GM12878 (cell line): ENCODE data around the gene GKN1. TPM values are rescaled to one million over a fixed set of nuclear protein-coding genes. Genes with fewer than 3 reads are reported as not detected.

ENCODE experiments used
- ATAC-seq: fragments of 200-7000 bp; cut with Tn5 transposase; 3 replicates; pipeline ENCODE4 v1.9.1; 2020; ENCODE audit warnings: mild to moderate bottlenecking, moderate library complexity
- BruUV-seq: library from RNA; stranded (reverse); fragments of 400-500 nt; replicated peaks from 2 replicates; lab custom pipeline; 2021; lab: Mats Ljungman, UMichigan
- CTCF ChIA-PET: fragments of 300-600 bp; sonication (Branson Sonifier 250); formaldehyde crosslinking; extraction: SDS; loops from one replicate; lab custom pipeline; 2021; ENCODE audit warnings: inconsistent platforms; lab: Yijun Ruan, JAX
- POLR2A ChIA-PET: fragments of 350-600 bp; formaldehyde crosslinking; extraction: SDS; loops from one replicate; lab custom pipeline; 2021; ENCODE audit warnings: inconsistent platforms; lab: Charles Lee
- RAD21 ChIA-PET: fragments of 300-600 bp; sonication (Branson Sonifier 250); formaldehyde crosslinking; loops from one replicate; lab custom pipeline; 2023; ENCODE audit warnings: antibody characterized with exemption; ENCODE audit not compliant: unreplicated experiment; lab: Charles Lee
- SMC1A ChIA-PET: fragments of 300-600 bp; sonication (Branson Sonifier 250); formaldehyde crosslinking; loops from one replicate; lab custom pipeline; 2023; ENCODE audit not compliant: unreplicated experiment, uncharacterized antibody; lab: Charles Lee
- DNase-seq: peaks from one replicate; pipeline ENCODE4 v3.0.0-alpha.2; 2011; ENCODE audit warnings: low read depth, low spot score
- FAIRE-seq: peaks from 3 replicates; lab custom pipeline; 2011; peaks lifted over from hg19 to GRCh38; lab: Jason Lieb, UNC
- H2AFZ ChIP-seq: 2 replicates; pipeline ENCODE4 v1.6.0; 2011; ENCODE audit warnings: low read depth, low read length, control low read depth; ENCODE audit not compliant: control insufficient read depth
- H3K27ac ChIP-seq: 2 replicates; pipeline ENCODE4 v1.5.1; 2011; ENCODE audit warnings: control low read depth; ENCODE audit not compliant: control insufficient read depth, insufficient read depth
- H3K27me3 ChIP-seq, 2 experiments: replicated peaks in 1 of 2; 2 replicates each; pipeline versions ENCODE4 v1.6.0 to v1.6.1; 2011; ENCODE audit warnings: low read length in 1 of 2; ENCODE audit not compliant: control insufficient read depth in 2 of 2, insufficient read depth in 2 of 2
- H3K36me3 ChIP-seq, 2 experiments: 2 replicates each; pipeline ENCODE4 v1.5.1; 2011; ENCODE audit warnings: low read length in 1 of 2; ENCODE audit not compliant: control insufficient read depth in 2 of 2, insufficient read depth in 2 of 2
- H3K4me1 ChIP-seq: 2 replicates; pipeline ENCODE4 v1.6.1; 2011; ENCODE audit warnings: mild to moderate bottlenecking, low read length, moderate library complexity, mixed read lengths; ENCODE audit not compliant: control insufficient read depth, insufficient read depth
- H3K4me2 ChIP-seq: 2 replicates; pipeline ENCODE4 v1.6.0; 2011; ENCODE audit warnings: control low read depth; ENCODE audit not compliant: control insufficient read depth, insufficient read depth
- H3K4me3 ChIP-seq: fragments of 200-600 bp; sonication (generic); 2 replicates; pipeline ENCODE4 v1.5.1; 2016
- H3K79me2 ChIP-seq: 2 replicates; pipeline ENCODE4 v1.6.0; 2011; ENCODE audit warnings: low read length; ENCODE audit not compliant: control insufficient read depth, insufficient read depth
- H3K9ac ChIP-seq: 2 replicates; pipeline ENCODE4 v1.8.0; 2011; ENCODE audit warnings: low read length, control low read depth, mixed read lengths; ENCODE audit not compliant: control insufficient read depth, insufficient read depth
- H3K9me3 ChIP-seq: replicated peaks from 3 replicates; pipeline ENCODE4 v1.5.1; 2011; ENCODE audit warnings: mild to moderate bottlenecking, low read length; ENCODE audit not compliant: control insufficient read depth, insufficient read depth
- H4K20me1 ChIP-seq: 2 replicates; pipeline ENCODE4 v1.6.0; 2011; ENCODE audit not compliant: control insufficient read depth, insufficient read depth
- BCLAF1 ChIP-seq: fragments of 450-650 bp; IDR thresholded peaks from 2 replicates; pipeline ENCODE4 v1.6.1; 2017; ENCODE audit warnings: antibody characterized with exemption, mild to moderate bottlenecking, moderate library complexity
- JUNB ChIP-seq: IDR thresholded peaks from 2 replicates; pipeline ENCODE4 v1.6.1; 2016; ENCODE audit warnings: antibody characterized with exemption, mild to moderate bottlenecking
- KAT2A ChIP-seq: conservative IDR thresholded peaks from 2 replicates; pipeline ENCODE4 v1.6.1; 2011; ENCODE audit warnings: low read depth, low read length; ENCODE audit not compliant: control insufficient read depth
- MXI1 ChIP-seq: fragments of 150-350 bp; IDR thresholded peaks from 2 replicates; pipeline ENCODE4 v1.6.1; 2011; ENCODE audit warnings: low read depth, mild to moderate bottlenecking, inconsistent platforms, low read length, improper control_type of control experiment
- RELA ChIP-seq: fragments of 450-650 bp; IDR thresholded peaks from 2 replicates; pipeline ENCODE4 v1.8.0; 2014; ENCODE audit warnings: borderline replicate concordance; ENCODE audit not compliant: partially characterized antibody
- RUNX3 ChIP-seq: IDR thresholded peaks from 2 replicates; pipeline ENCODE4 v1.6.1; 2012; ENCODE audit warnings: low read length, inconsistent platforms
- SPI1 ChIP-seq: IDR thresholded peaks from 2 replicates; pipeline ENCODE4 v1.6.1; 2011; ENCODE audit warnings: low read depth, mild to moderate bottlenecking, low read length, moderate library complexity, borderline replicate concordance; ENCODE audit not compliant: insufficient read depth
- SUZ12 ChIP-seq: fragments of 200-600 bp; sonication (generic); IDR thresholded peaks from one replicate; pipeline ENCODE4 v1.6.1; 2018; ENCODE audit warnings: antibody characterized with exemption, mild to moderate bottlenecking; ENCODE audit not compliant: unreplicated experiment
- USF1 ChIP-seq: IDR thresholded peaks from 2 replicates; pipeline ENCODE4 v1.6.1; 2011; ENCODE audit warnings: borderline replicate concordance, low read depth, mild to moderate bottlenecking, moderate library complexity, mixed read lengths, low read length; ENCODE audit not compliant: insufficient read depth; ENCODE audit errors: extremely low read length
- ZNF274 ChIP-seq: IDR thresholded peaks from one replicate; pipeline ENCODE4 v1.8.0; 2011; ENCODE audit not compliant: insufficient read length, insufficient read depth
- ZNF687 ChIP-seq: fragments of 450-650 bp; IDR thresholded peaks from 2 replicates; pipeline ENCODE4 v1.6.1; 2017; ENCODE audit warnings: mild to moderate bottlenecking, moderate library complexity
- ZZZ3 ChIP-seq: IDR thresholded peaks from 2 replicates; pipeline ENCODE4 v1.6.1; 2011; ENCODE audit warnings: low read depth; ENCODE audit not compliant: control insufficient read depth, insufficient read length
- WGBS: methylation state at CpG from one replicate; pipeline ENCODE4 v1.1.6; 2016; ENCODE audit warnings: low lambda C conversion rate; ENCODE audit not compliant: insufficient replicate concordance, insufficient coverage; ENCODE audit errors: missing lambda C conversion rate; 5-methylcytosine and 5-hydroxymethylcytosine counted together
- in situ Hi-C: fragments of 300-500 bp; cut with MboI; formaldehyde crosslinking; loops from 9 replicates; pipeline ENCODE4 v1.14.3; 2018; ENCODE audit warnings: mixed read lengths
- intact Hi-C: fragments of 100-400 bp; cut with micrococcal nuclease; formaldehyde crosslinking; loops from one replicate; pipeline ENCODE4 v1.14.2; 2022; ENCODE audit not compliant: unreplicated experiment
- polyA plus RNA-seq, 11 experiments: library from polyadenylated mRNA; depleted of rRNA in 4 of 11; unstranded in 6 of 11; stranded (reverse) in 5 of 11; fragments of >200 nt; fragmentation: Nextera tagmentation in 4 of 11; fragmentation: Illumina TruSeq in 1 of 11; extraction: Ambion mirVana in 4 of 11; extraction: Trizol in 1 of 11; gene quantifications; 1 replicate in 1 of 11; 2 replicates in 10 of 11; pipeline versions ENCODE4 v1.2.1 to v1.2.3, GENCODE V29; 2011 to 2016; ENCODE audit warnings: inconsistent platforms in 2 of 11, missing spikeins in 2 of 11, low read depth in 1 of 11
- total RNA-seq, 4 experiments: library from RNA; depleted of rRNA in 3 of 4; stranded (reverse); fragments of >200 nt in 3 of 4; fragmentation: Illumina TruSeq in 1 of 4; extraction: Trizol in 1 of 4; gene quantifications; 2 replicates each; pipeline versions ENCODE4 v1.2.1 to v1.2.3, GENCODE V29; 2013 to 2021

The GKN1 gene
- total and polyA plus RNA-seq, 10 of the 15 experiments (the other 5 are each of a cell fraction or from before 2014, with no cell fraction given) = not detected

- no peaks in the 10 kb centered on the region for H3K9me3 ChIP-seq
- no peak overlapping the region for H3K4me2 ChIP-seq
- ChIA-PET SMC1A (no interaction called here), POLR2A (no interaction called here), CTCF (interaction anchor here (0.6 kb wide), 1 partner anchor 380 kb away, joined by 3 read pairs; no protein-coding TSS in a partner anchor), RAD21 (no interaction called here)
- peaks cover 0 to 5% of the 10 kb centered on the region in 2 experiments; a peak in 1 of 4 replicates for H3K27me3 ChIP-seq
- FAIRE-seq = no peak
- TF ChIP-seq ZNF274 = no peak
- no peak for TF ChIP-seq SPI1
- no peak for TF ChIP-seq JUNB
- no peak for TF ChIP-seq ZNF687
- TF ChIP-seq USF1 = no peak
- TF ChIP-seq RUNX3 = no peak
- no peak for TF ChIP-seq MXI1
- TF ChIP-seq RELA = no peak
- no peak for TF ChIP-seq SUZ12
- TF ChIP-seq BCLAF1 = no peak
- TF ChIP-seq KAT2A = no peak
- TF ChIP-seq ZZZ3 = no peak
- no peak overlapping the region for H2AFZ ChIP-seq
- DNase-seq = no peak
- H3K9ac ChIP-seq = no peak overlapping the region
- no peak for ATAC-seq
- no peak overlapping the region for H3K4me3 ChIP-seq
- H3K27ac ChIP-seq = no peak overlapping the region
- no TSS peak for BruUV-seq
- intact Hi-C loops (no loop called here), in situ Hi-C loops (no loop called here)
- H3K79me2 ChIP-seq = no peaks in the 10 kb centered on the region
- WGBS = 50% methylated on average over 2 of the region's 2 CpGs
- no peaks in the 10 kb centered on the region for H3K36me3 ChIP-seq
- H4K20me1 ChIP-seq = no peaks in the 10 kb centered on the region
- no peaks in the 10 kb centered on the region for H3K4me1 ChIP-seq
These were observed 1.4 kb downstream of the GKN1 start for GRCh38 chr2:68975844-68976243.
